Mammary epithelial cell (primary cell): ENCODE measurements around the gene FRZB.

Experiments used
- EZH2 ChIP-seq: IDR thresholded peaks from 2 replicates; pipeline ENCODE4 v1.6.1; 2012; ENCODE audit warnings: low read length, inconsistent platforms, borderline replicate concordance
- TF ChIP-seq, protein P1 (sequence below), 2 donors: IDR thresholded peaks in 1 of 2; conservative IDR thresholded peaks in 1 of 2; 2 replicates each; pipeline ENCODE4 v1.5.1; 2011 to 2012; ENCODE audit warnings: inconsistent platforms in 2 of 2, low read length in 2 of 2, mild to moderate bottlenecking in 2 of 2, control low read depth in 1 of 2, low read depth in 1 of 2; ENCODE audit not compliant: insufficient read depth in 1 of 2; ENCODE audit errors: extremely low read depth in 1 of 2

DNA sequence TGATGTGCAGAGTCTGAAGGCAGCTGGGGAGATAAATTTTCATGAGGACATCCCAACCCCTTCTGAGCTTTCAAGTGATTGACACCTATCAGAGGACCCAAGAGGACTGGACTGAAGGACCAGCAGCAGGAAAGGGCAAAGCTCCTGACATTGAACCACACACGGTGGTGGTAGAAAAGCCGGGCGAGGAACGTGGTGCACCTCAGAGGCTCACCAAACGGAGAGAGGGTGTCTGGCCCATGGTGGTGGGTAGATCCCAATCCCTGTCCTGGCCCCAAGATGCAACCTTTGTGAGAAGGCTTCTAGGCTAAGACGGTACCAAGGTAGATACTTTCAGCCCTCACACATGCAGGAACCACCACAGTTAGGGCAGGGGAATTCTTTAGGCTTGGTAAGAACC is 52.1 kb downstream of the FRZB start:
- no peak for TF ChIP-seq EZH2
- TF ChIP-seq, protein P1, sequence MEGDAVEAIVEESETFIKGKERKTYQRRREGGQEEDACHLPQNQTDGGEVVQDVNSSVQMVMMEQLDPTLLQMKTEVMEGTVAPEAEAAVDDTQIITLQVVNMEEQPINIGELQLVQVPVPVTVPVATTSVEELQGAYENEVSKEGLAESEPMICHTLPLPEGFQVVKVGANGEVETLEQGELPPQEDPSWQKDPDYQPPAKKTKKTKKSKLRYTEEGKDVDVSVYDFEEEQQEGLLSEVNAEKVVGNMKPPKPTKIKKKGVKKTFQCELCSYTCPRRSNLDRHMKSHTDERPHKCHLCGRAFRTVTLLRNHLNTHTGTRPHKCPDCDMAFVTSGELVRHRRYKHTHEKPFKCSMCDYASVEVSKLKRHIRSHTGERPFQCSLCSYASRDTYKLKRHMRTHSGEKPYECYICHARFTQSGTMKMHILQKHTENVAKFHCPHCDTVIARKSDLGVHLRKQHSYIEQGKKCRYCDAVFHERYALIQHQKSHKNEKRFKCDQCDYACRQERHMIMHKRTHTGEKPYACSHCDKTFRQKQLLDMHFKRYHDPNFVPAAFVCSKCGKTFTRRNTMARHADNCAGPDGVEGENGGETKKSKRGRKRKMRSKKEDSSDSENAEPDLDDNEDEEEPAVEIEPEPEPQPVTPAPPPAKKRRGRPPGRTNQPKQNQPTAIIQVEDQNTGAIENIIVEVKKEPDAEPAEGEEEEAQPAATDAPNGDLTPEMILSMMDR (conservative IDR thresholded peaks at IDR 0.05 in 1 of 2, IDR thresholded peaks at IDR 0.05 in 1 of 2; ENCODE audit: extremely low read depth in 1 of 2, insufficient read depth in 1 of 2, low read depth in 1 of 2, low read length in 2 of 2) = no peak
